GM18870 (cell line): ENCODE measurements around the gene RBM23.

Experiments used
- ATAC-seq: cut with Tn5 transposase; IDR thresholded peaks from one replicate; pipeline ENCODE4 v1.9.1; 2021; ENCODE audit warnings: moderate library complexity; ENCODE audit not compliant: unreplicated experiment

The RBM23 gene

GRCh38 chr14:22887260-22887989 is 31.5 kb downstream of the RBM23 start:
- ATAC-seq: peak; percentile 45

- peak; percentile 37 for ATAC-seq
Observed at GRCh38 chr14:22886500-22887259, 32.3 kb downstream of the RBM23 start.

- no peak for ATAC-seq
Observed at GRCh38 chr14:22885975-22886374, 33.0 kb downstream of the RBM23 start.

- no peak for ATAC-seq
Observed at GRCh38 chr14:22884738-22885523, 34.0 kb downstream of the RBM23 start.

GRCh38 chr14:22884076-22884737 is 34.7 kb downstream of the RBM23 start:
- no peak for ATAC-seq

- ATAC-seq: no peak
Observed at GRCh38 chr14:22883173-22883976, 35.6 kb downstream of the RBM23 start, which contains the start of gene REM2. TSS of gene REM2 (plus strand) at chr14:22883222. CDS start at chr14:22883288, 66 bp downstream.

- no peak for ATAC-seq
Observed at GRCh38 chr14:22882529-22883172, 36.3 kb downstream of the RBM23 start.

GRCh38 chr14:22882064-22882463 is 36.9 kb downstream of the RBM23 start:
- no peak for ATAC-seq

GRCh38 chr14:22878271-22879246 is 40.4 kb downstream of the RBM23 start:
- ATAC-seq: no peak

GRCh38 chr14:22877000-22877501 is 41.9 kb downstream of the RBM23 start:
- no peak for ATAC-seq

GRCh38 chr14:22875748-22876319 is 43.1 kb downstream of the RBM23 start:
- ATAC-seq: no peak

- ATAC-seq: no peak
Observed at GRCh38 chr14:22875003-22875747, 43.8 kb downstream of the RBM23 start.

- ATAC-seq: no peak
Observed at GRCh38 chr14:22872833-22873520, 46.0 kb downstream of the RBM23 start.

GRCh38 chr14:22872033-22872832 is 46.7 kb downstream of the RBM23 start:
- ATAC-seq: peak; percentile 32

- peak; percentile 68 for ATAC-seq
Observed at GRCh38 chr14:22871224-22872032, 47.5 kb downstream of the RBM23 start, which contains the start of gene LRP10. TSS of gene LRP10 (plus strand) at chr14:22871740. CDS start at chr14:22872304, 564 bp downstream.
